Activated naive CD8-positive, alpha-beta T cell (primary cell): ENCODE results near the gene EIF4EBP3.

Source experiments
- H3K27ac Mint-ChIP-seq: one replicate; pipeline ENCODE4 v1.8.0; 2021; ENCODE audit warnings: mixed read lengths
- H3K27me3 Mint-ChIP-seq: one replicate; pipeline ENCODE4 v1.8.0; 2021; ENCODE audit warnings: mixed read lengths
- H3K36me3 Mint-ChIP-seq: one replicate; pipeline ENCODE4 v1.8.0; 2021; ENCODE audit warnings: mixed read lengths
- H3K4me1 Mint-ChIP-seq: one replicate; pipeline ENCODE4 v1.8.0; 2021; ENCODE audit warnings: low read depth, mixed read lengths
- H3K4me3 Mint-ChIP-seq: one replicate; pipeline ENCODE4 v1.8.0; 2021; ENCODE audit warnings: mild to moderate bottlenecking, mixed read lengths
- H3K9me3 Mint-ChIP-seq: one replicate; pipeline ENCODE4 v1.8.0; 2021; ENCODE audit warnings: low read depth, mixed read lengths

The EIF4EBP3 gene

GRCh38 chr5:140547508-140548299 lies at the start of gene EIF4EBP3:
TSS of gene EIF4EBP3 (plus strand) at chr5:140547662. CDS start at chr5:140547738, 76 bp downstream.
- Mint-ChIP-seq H3K4me1 (peaks cover 39% of the 10 kb centered on the region), H3K27ac (peak within 1 kb of the TSS; percentile 97), H3K36me3 (peaks cover 9% of the 10 kb centered on the region), H3K9me3 (no peaks in the 10 kb centered on the region), H3K27me3 (no peaks in the 10 kb centered on the region), H3K4me3 (peak within 1 kb of the TSS; percentile 90)

GRCh38 chr5:140497897-140498296 lies 49.6 kb upstream of the EIF4EBP3 start:
- Mint-ChIP-seq H3K4me3 (no peak overlapping the region), H3K36me3 (peaks cover 12% of the 10 kb centered on the region), H3K27ac (peak overlapping the region; percentile 16), H3K4me1 (peaks cover 15% of the 10 kb centered on the region), H3K9me3 (no peaks in the 10 kb centered on the region), H3K27me3 (no peaks in the 10 kb centered on the region)

- H3K9me3 Mint-ChIP-seq: no peaks in the 10 kb centered on the region
- H3K4me3 Mint-ChIP-seq: no peak overlapping the region
- peaks cover 9% of the 10 kb centered on the region for H3K36me3 Mint-ChIP-seq
- H3K27me3 Mint-ChIP-seq: no peaks in the 10 kb centered on the region
- H3K4me1 Mint-ChIP-seq: peaks cover 13% of the 10 kb centered on the region
- H3K27ac Mint-ChIP-seq: peak overlapping the region; percentile 16
Observed at GRCh38 chr5:140498591-140498990, 48.9 kb upstream of the EIF4EBP3 start.

- H3K27me3 Mint-ChIP-seq: no peaks in the 10 kb centered on the region
- no peak overlapping the region for H3K4me3 Mint-ChIP-seq
- no peak overlapping the region for H3K27ac Mint-ChIP-seq
- H3K9me3 Mint-ChIP-seq: no peaks in the 10 kb centered on the region
- peaks cover 9% of the 10 kb centered on the region for H3K4me1 Mint-ChIP-seq
- peaks cover 2% of the 10 kb centered on the region for H3K36me3 Mint-ChIP-seq
Observed at GRCh38 chr5:140502834-140503233, 44.6 kb upstream of the EIF4EBP3 start.

GRCh38 chr5:140509898-140510297 lies 37.6 kb upstream of the EIF4EBP3 start:
- no peaks in the 10 kb centered on the region for H3K27me3 Mint-ChIP-seq
- no peak overlapping the region for H3K4me3 Mint-ChIP-seq
- H3K9me3 Mint-ChIP-seq: no peaks in the 10 kb centered on the region
- H3K36me3 Mint-ChIP-seq: peaks cover 11% of the 10 kb centered on the region
- no peaks in the 10 kb centered on the region for H3K4me1 Mint-ChIP-seq
- no peak overlapping the region for H3K27ac Mint-ChIP-seq

GRCh38 chr5:140513124-140513523 lies 34.3 kb upstream of the EIF4EBP3 start:
- Mint-ChIP-seq H3K36me3 (peaks cover 11% of the 10 kb centered on the region), H3K4me3 (no peak overlapping the region), H3K4me1 (no peaks in the 10 kb centered on the region), H3K27me3 (no peaks in the 10 kb centered on the region), H3K27ac (no peak overlapping the region), H3K9me3 (no peaks in the 10 kb centered on the region)

GRCh38 chr5:140524003-140524402 lies 23.5 kb upstream of the EIF4EBP3 start:
- H3K9me3 Mint-ChIP-seq: no peaks in the 10 kb centered on the region
- no peak overlapping the region for H3K27ac Mint-ChIP-seq
- no peak overlapping the region for H3K4me3 Mint-ChIP-seq
- no peaks in the 10 kb centered on the region for H3K4me1 Mint-ChIP-seq
- peaks cover 8% of the 10 kb centered on the region for H3K36me3 Mint-ChIP-seq
- H3K27me3 Mint-ChIP-seq: no peaks in the 10 kb centered on the region

GRCh38 chr5:140540227-140540626 lies 7.2 kb upstream of the EIF4EBP3 start:
- Mint-ChIP-seq H3K36me3 (peaks cover 12% of the 10 kb centered on the region), H3K27me3 (no peaks in the 10 kb centered on the region), H3K27ac (no peak overlapping the region), H3K4me1 (peaks cover under 1% of the 10 kb centered on the region), H3K4me3 (no peak overlapping the region), H3K9me3 (no peaks in the 10 kb centered on the region)

- Mint-ChIP-seq H3K36me3 (peaks cover 10% of the 10 kb centered on the region), H3K27ac (peak overlapping the region; percentile 10), H3K9me3 (no peaks in the 10 kb centered on the region)
Observed at GRCh38 chr5:140542972-140543371, 4.5 kb upstream of the EIF4EBP3 start.

GRCh38 chr5:140544986-140545385 lies 2.5 kb upstream of the EIF4EBP3 start:
- Mint-ChIP-seq H3K9me3 (no peaks in the 10 kb centered on the region), H3K4me3 (no peak overlapping the region), H3K27ac (peak overlapping the region; percentile 72), H3K27me3 (no peaks in the 10 kb centered on the region), H3K36me3 (peaks cover 10% of the 10 kb centered on the region), H3K4me1 (peaks cover 29% of the 10 kb centered on the region)

More at GRCh38 chr5:140542972-140543371, 4.5 kb upstream of the EIF4EBP3 start:
- H3K4me3 Mint-ChIP-seq: no peak overlapping the region
- peaks cover 11% of the 10 kb centered on the region for H3K4me1 Mint-ChIP-seq
- H3K27me3 Mint-ChIP-seq: no peaks in the 10 kb centered on the region

GRCh38 chr5:140545606-140546005 lies 1.9 kb upstream of the EIF4EBP3 start:
- Mint-ChIP-seq H3K9me3 (no peaks in the 10 kb centered on the region), H3K4me1 (peaks cover 32% of the 10 kb centered on the region), H3K4me3 (no peak overlapping the region), H3K27me3 (no peaks in the 10 kb centered on the region), H3K27ac (no peak overlapping the region), H3K36me3 (peaks cover 12% of the 10 kb centered on the region)

GRCh38 chr5:140546851-140547507 lies 483 bp upstream of the EIF4EBP3 start:
- H3K27ac Mint-ChIP-seq: peak overlapping the region; percentile 97

GRCh38 chr5:140548300-140548688 lies 832 bp downstream of the EIF4EBP3 start:
- peak overlapping the region; percentile 90 for H3K4me3 Mint-ChIP-seq
- peaks cover 45% of the 10 kb centered on the region for H3K4me1 Mint-ChIP-seq
- H3K27ac Mint-ChIP-seq: peak overlapping the region; percentile 97
- H3K36me3 Mint-ChIP-seq: peaks cover 9% of the 10 kb centered on the region
- no peaks in the 10 kb centered on the region for H3K27me3 Mint-ChIP-seq
- no peaks in the 10 kb centered on the region for H3K9me3 Mint-ChIP-seq

More at GRCh38 chr5:140546851-140547507, 483 bp upstream of the EIF4EBP3 start:
- Mint-ChIP-seq H3K9me3 (no peaks in the 10 kb centered on the region), H3K27me3 (no peaks in the 10 kb centered on the region), H3K4me3 (peak overlapping the region; percentile 90), H3K36me3 (peaks cover 9% of the 10 kb centered on the region), H3K4me1 (peaks cover 38% of the 10 kb centered on the region)

GRCh38 chr5:140548791-140549190 lies 1.3 kb downstream of the EIF4EBP3 start:
- Mint-ChIP-seq H3K27ac (peak overlapping the region; percentile 97), H3K9me3 (no peaks in the 10 kb centered on the region), H3K4me1 (peaks cover 50% of the 10 kb centered on the region), H3K27me3 (no peaks in the 10 kb centered on the region), H3K4me3 (peak overlapping the region; percentile 90), H3K36me3 (peaks cover 9% of the 10 kb centered on the region)
